ENCODE data around the gene NT5DC3. TPM values are rescaled to one million over a fixed set of nuclear protein-coding genes. Genes with fewer than 3 reads are reported as not detected.

NT5DC3 gene
- total and polyA plus RNA-seq, 9 of the 15 experiments (the other 6 are each of a cell fraction or from before 2014, with no cell fraction given), result 6.3 to 33.5 (median 24.5) TPM

- TF ChIP-seq ZNF699 (CRISPR knock-in tag; IDR thresholded peaks at IDR 0.05; ENCODE audit: insufficient replicate concordance) (no peak), CHCHD3 (CRISPR knock-in tag; IDR thresholded peaks at IDR 0.05) (no peak), ZNF133 (CRISPR knock-in tag; IDR thresholded peaks at IDR 0.05) (no peak), POLR2G (IDR thresholded peaks at IDR 0.05; ENCODE audit: low read depth, low read length) (no peak)
Observed at GRCh38 chr12:103824290-103824689, 16.7 kb downstream of the NT5DC3 start (continued).

- CTCF ChIA-PET (ENCODE audit: low intra/inter-chr PET ratio), result no interaction called here
- Histone ChIP-seq H3K4me2 (ENCODE audit: insufficient read depth, low read length) (no peak overlapping the region), H3K9me1 (ENCODE audit: control insufficient read depth, insufficient read depth, low read length) (no peaks in the 10 kb centered on the region), H3K9ac (ENCODE audit: insufficient read depth in 1 of 2, low read depth in 2 of 2, low read length in 2 of 2) (no peak overlapping the region), H4K20me1 (replicated peaks; ENCODE audit: control insufficient read depth, insufficient read depth, low read length) (no peaks in the 10 kb centered on the region), H3K36me3 (ENCODE audit: control insufficient read depth, insufficient read depth, low read length) (peaks cover 52% of the 10 kb centered on the region), H3K27me3 (ENCODE audit: control insufficient read depth in 2 of 2, insufficient read depth in 2 of 2, low read length in 2 of 2) (no peaks in the 10 kb centered on the region), H3K4me3 (no peak overlapping the region), H3K27ac (ENCODE audit: extremely low read depth, low read depth, low read length) (no peak overlapping the region), H3K79me2 (ENCODE audit: control insufficient read depth, insufficient read depth, low read length) (peaks cover 100% of the 10 kb centered on the region), H2AFZ (ENCODE audit: low read depth, low read length) (no peak overlapping the region), H3K4me1 (replicated peaks in 1 of 2; ENCODE audit: control insufficient read depth in 2 of 2, insufficient read depth in 2 of 2, low read length in 2 of 2) (no peaks in the 10 kb centered on the region), H3K9me3 (replicated peaks; ENCODE audit: control insufficient read depth, insufficient read depth, low read depth, low read length) (0 out of 2 replicates have a peak, but pooled peaks cover 2% of the 10 kb centered on the region)
- POLR2A ChIA-PET, result no interaction called here
- no peak for FAIRE-seq
- BruUV-seq (replicated peaks), result no TSS peak
- DNase-seq (ENCODE audit: extremely low read depth in 1 of 4, low spot score in 3 of 4), result no peak
- intact Hi-C loops (cut with micrococcal nuclease), result no loop called here
- no peak for ATAC-seq
- TF ChIP-seq MITF (IDR thresholded peaks at IDR 0.05) (no peak), SMAD3 (CRISPR knock-in tag; conservative IDR thresholded peaks at IDR 0.05) (no peak), POLR3A (IDR thresholded peaks at IDR 0.05; ENCODE audit: borderline replicate concordance, extremely low read depth, insufficient read depth, insufficient read length) (no peak), CTBP1 (IDR thresholded peaks at IDR 0.05; ENCODE audit: borderline replicate concordance) (no peak), ZNF165 (CRISPR knock-in tag; IDR thresholded peaks at IDR 0.05; ENCODE audit: borderline replicate concordance) (no peak), ZNF431 (CRISPR knock-in tag; IDR thresholded peaks at IDR 0.05) (no peak), MCM3 (IDR thresholded peaks at IDR 0.05) (no peak), ZNF609 (CRISPR knock-in tag; IDR thresholded peaks at IDR 0.05; ENCODE audit: borderline replicate concordance) (no peak), GTF2F1 (IDR thresholded peaks at IDR 0.05; ENCODE audit: low read depth, low read length) (no peak), ZNF239 (CRISPR knock-in tag; IDR thresholded peaks at IDR 0.05) (no peak)
- in situ Hi-C loops (cut with MboI), result no loop called here
Observed at GRCh38 chr12:103823871-103824270, 17.2 kb downstream of the NT5DC3 start.
